GM10248 (cell line): ENCODE measurements around the gene CFAP298.
"Not testable (repeated sequence)": the region's sequence is repeated elsewhere in the genome, so short reads cannot be mapped to it uniquely, and the experiment has no call there.

Source experiments
- CTCF ChIA-PET: fragments of 300-600 bp; sonication (Branson Sonifier 250); formaldehyde crosslinking; extraction: SDS; loops from one replicate; lab custom pipeline; 2021; ENCODE audit warnings: antibody characterized with exemption; lab: Yijun Ruan, JAX
- POLR2A ChIA-PET: fragments of 350-650 bp; sonication (Branson Sonifier 250); formaldehyde crosslinking; extraction: SDS; loops from one replicate; lab custom pipeline; 2020; ENCODE audit warnings: antibody characterized with exemption; lab: Yijun Ruan, JAX
- DNase-seq: peaks from one replicate; pipeline ENCODE4 v3.0.0; 2012; ENCODE audit errors: extremely low spot score
- CTCF ChIP-seq: IDR thresholded peaks from 2 replicates; pipeline ENCODE4 v1.5.1; 2012; ENCODE audit warnings: mild to moderate bottlenecking, low read depth; ENCODE audit errors: extremely low read depth, missing control alignments, control extremely low read depth

The CFAP298 gene

GRCh38 chr21:32612075-32612998 is at the start of gene CFAP298:
Gene CFAP298 (minus strand): TSS chr21:32612377. CDS start chr21:32612243, 134 bp downstream.
- DNase-seq = peak; percentile 91
- no peak for TF ChIP-seq CTCF
- ChIA-PET POLR2A (interaction anchor here (0.6 to 0.8 kb wide), 2 partner anchors 159 to 630 kb away, joined by 4 to 12 read pairs; partner anchors contain the start of gene PAXBP1), CTCF (interaction anchor here (1.0 to 6.4 kb wide), 4 partner anchors 12 to 214 kb away, joined by 3 to 76 read pairs (median 4); partner anchors contain the start of gene PAXBP1)

- DNase-seq, POLR2A ChIA-PET, CTCF ChIA-PET: not testable (repeated sequence)
Measured at GRCh38 chr21:32661026-32661782, 49.0 kb upstream of the CFAP298 start.

- DNase-seq = no peak
- ChIA-PET CTCF (no interaction called here), POLR2A (no interaction called here)
- TF ChIP-seq CTCF = no peak
Measured at GRCh38 chr21:32658524-32658923, 46.3 kb upstream of the CFAP298 start.

- CTCF ChIA-PET = interaction anchor here (0.6 to 1.4 kb wide), 16 partner anchors 9 to 532 kb away, joined by 3 to 9 read pairs (median 3); a partner anchor contains a TSS
- POLR2A ChIA-PET = no interaction called here
- peak; percentile 55 for DNase-seq
Measured at GRCh38 chr21:32653326-32653901, 41.2 kb upstream of the CFAP298 start.

GRCh38 chr21:32648165-32648564 is 36.0 kb upstream of the CFAP298 start:
- ChIA-PET CTCF (interaction anchor here (1.5 kb wide), 1 partner anchor 12 kb away, joined by 3 read pairs; no protein-coding TSS in a partner anchor), POLR2A (no interaction called here)
- no peak for TF ChIP-seq CTCF
- DNase-seq = no peak

More at GRCh38 chr21:32653326-32653901, 41.2 kb upstream of the CFAP298 start:
- peak; percentile 66 for TF ChIP-seq CTCF

GRCh38 chr21:32645261-32646182 is 33.3 kb upstream of the CFAP298 start:
- CTCF ChIA-PET = interaction anchor here (1.0 kb wide), 1 partner anchor 180 kb away, joined by 4 read pairs; no protein-coding TSS in a partner anchor
- POLR2A ChIA-PET = interaction anchor here (0.6 kb wide), 1 partner anchor 158 kb away, joined by 3 read pairs; no protein-coding TSS in a partner anchor
- no peak for DNase-seq
- no peak for TF ChIP-seq CTCF
